H1 (cell line): ENCODE data around the gene CMBL. TPM values are rescaled to one million over a fixed set of nuclear protein-coding genes. Genes with fewer than 3 reads are reported as not detected.

Experiments used
- CTCF ChIP-seq, 3 experiments: IDR thresholded peaks; 1 replicate in 2 of 3; 2 replicates in 1 of 3; pipeline versions ENCODE4 v1.5.1 to v1.6.1; 2011; ENCODE audit warnings: low read length in 3 of 3, mild to moderate bottlenecking in 3 of 3, inconsistent platforms in 2 of 3, low read depth in 1 of 3, moderate library complexity in 1 of 3; ENCODE audit not compliant: insufficient read depth in 1 of 3; ENCODE audit errors: control extremely low read depth in 1 of 3
- KDM5A ChIP-seq: fragments of 200-600 bp; IDR thresholded peaks from 2 replicates; pipeline ENCODE4 v1.7.1; 2012; ENCODE audit warnings: mild to moderate bottlenecking, low read length, inconsistent platforms, mixed read lengths
- NANOG ChIP-seq: IDR thresholded peaks from 2 replicates; pipeline ENCODE4 v1.6.1; 2011; ENCODE audit warnings: low read length, low read depth, mild to moderate bottlenecking, inconsistent platforms; ENCODE audit not compliant: insufficient read depth, poor library complexity, severe bottlenecking
- PHF8 ChIP-seq: fragments of 200-600 bp; sonication (generic); conservative IDR thresholded peaks from 2 replicates; pipeline ENCODE4 v1.7.1; 2012; ENCODE audit warnings: low read depth, mild to moderate bottlenecking, inconsistent platforms, low read length, moderate library complexity
- SIRT6 ChIP-seq: IDR thresholded peaks from one replicate; pipeline ENCODE4 v1.7.1; 2012; ENCODE audit warnings: low read length, inconsistent platforms
- SUZ12 ChIP-seq: fragments of 200-600 bp; sonication (generic); IDR thresholded peaks from 2 replicates; pipeline ENCODE4 v1.6.1; 2012; ENCODE audit warnings: mild to moderate bottlenecking, inconsistent platforms, low read length, moderate library complexity, mixed read lengths
- TAF7 ChIP-seq: optimal IDR thresholded peaks from 2 replicates; pipeline ENCODE3; 2011; ENCODE audit warnings: low read depth, mild to moderate bottlenecking, inconsistent platforms, low read length, moderate library complexity, borderline replicate concordance
- polyA plus RNA-seq, 7 experiments: library from polyadenylated mRNA; depleted of rRNA in 3 of 7; stranded (reverse) in 5 of 7; unstranded in 2 of 7; fragments of >200 nt in 5 of 7; fragments of 200-250 nt in 2 of 7; gene quantifications; 1 replicate in 5 of 7; 2 replicates in 1 of 7; 4 replicates in 1 of 7; pipeline versions ENCODE4 v1.2.1 to v1.2.3, GENCODE V29; 2011 to 2013; ENCODE audit warnings: missing spikeins in 2 of 7, mixed read lengths in 2 of 7
- total RNA-seq: library from RNA; stranded (reverse); fragmentation: NEBNext Ultra II Directional; extraction: Animal tissue kit (Norgen Biotek cat#: 25700); gene quantifications from 2 replicates; pipeline ENCODE4 v1.2.1, GENCODE V29; 2021

Gene CMBL
- total and polyA plus RNA-seq, 2 of the 8 experiments (the other 6 are each of a cell fraction or from before 2014, with no cell fraction given): 27.9 to 32.1 TPM

DNA sequence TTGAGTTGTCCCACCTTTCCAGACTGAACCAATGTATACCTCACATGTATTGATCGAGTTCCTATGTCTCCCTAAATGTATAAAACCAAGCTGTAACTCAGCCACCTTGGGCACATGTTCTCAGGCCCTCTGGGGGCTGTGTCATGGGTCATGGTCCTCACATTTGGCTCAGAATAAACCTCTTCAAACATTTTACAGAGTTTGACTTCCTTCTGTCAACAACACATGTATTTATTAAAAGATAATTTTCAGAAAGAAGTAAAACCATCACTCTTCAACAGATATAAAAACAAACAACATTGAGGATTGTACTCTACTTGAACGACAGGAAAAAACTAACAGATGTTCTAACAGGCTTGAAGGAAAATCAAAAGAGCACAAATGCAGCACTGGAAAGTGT, 4.5 kb downstream of the CMBL start (continued):
- TF ChIP-seq CTCF (IDR thresholded peaks at IDR 0.05; ENCODE audit: control extremely low read depth in 1 of 3, insufficient read depth in 1 of 3, low read depth in 1 of 3, low read length in 3 of 3) (no peak), SIRT6 (no peak), KDM5A (no peak), NANOG (no peak), SUZ12 (no peak), PHF8 (no peak), TAF7 (no peak)
- TF ChIP-seq, all 59 proteins: peak for 0
